GM21786 (cell line): ENCODE data around the gene INAVA.
"Not testable (repeated sequence)": the region's sequence is repeated elsewhere in the genome, so short reads cannot be mapped to it uniquely, and the experiment has no call there.

ENCODE experiments used
- ATAC-seq: cut with Tn5 transposase; IDR thresholded peaks from one replicate; pipeline ENCODE4 v1.9.1; 2021; ENCODE audit not compliant: unreplicated experiment

Gene INAVA

DNA sequence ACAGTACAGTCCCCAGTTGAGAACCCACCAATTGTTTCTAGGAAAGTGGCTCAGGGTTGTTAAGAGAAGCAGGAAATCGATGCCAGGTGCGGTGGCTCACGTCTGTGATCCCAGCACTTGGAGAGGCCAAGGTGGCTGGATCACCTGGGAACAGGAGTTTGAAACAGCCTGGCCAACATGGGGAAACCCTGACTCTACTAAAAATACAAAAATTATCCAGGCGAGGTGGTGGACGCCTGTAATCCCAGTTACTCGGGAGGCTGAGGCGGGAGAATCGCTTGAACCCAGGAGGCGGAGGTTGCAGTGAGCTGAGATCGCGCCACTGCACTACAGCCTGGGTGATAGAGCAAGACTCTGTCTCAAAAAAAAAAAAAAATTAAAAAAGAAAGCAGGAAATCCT is 67.5 kb downstream of the INAVA start:
- not testable (repeated sequence) for ATAC-seq

DNA sequence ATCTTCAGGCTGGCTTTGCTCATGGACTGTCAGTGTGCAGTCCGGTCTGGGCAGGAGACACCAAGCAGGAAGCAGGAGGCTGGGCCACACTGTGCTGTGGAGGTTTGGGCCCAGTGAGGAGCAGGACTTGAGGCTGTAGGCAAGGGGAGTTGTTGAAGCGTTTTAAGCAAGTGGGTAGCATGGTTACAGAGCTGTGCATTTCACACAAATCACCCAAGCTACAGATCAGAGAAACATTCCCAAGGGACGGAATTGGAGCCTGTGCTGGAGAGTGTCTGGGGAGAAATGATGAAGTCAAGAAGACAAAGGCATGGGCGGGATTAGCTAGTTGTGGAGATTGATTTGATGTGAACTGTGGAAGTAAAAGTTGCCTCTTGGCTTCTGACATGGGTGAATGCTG is 67.9 kb downstream of the INAVA start:
- ATAC-seq, result no peak

DNA sequence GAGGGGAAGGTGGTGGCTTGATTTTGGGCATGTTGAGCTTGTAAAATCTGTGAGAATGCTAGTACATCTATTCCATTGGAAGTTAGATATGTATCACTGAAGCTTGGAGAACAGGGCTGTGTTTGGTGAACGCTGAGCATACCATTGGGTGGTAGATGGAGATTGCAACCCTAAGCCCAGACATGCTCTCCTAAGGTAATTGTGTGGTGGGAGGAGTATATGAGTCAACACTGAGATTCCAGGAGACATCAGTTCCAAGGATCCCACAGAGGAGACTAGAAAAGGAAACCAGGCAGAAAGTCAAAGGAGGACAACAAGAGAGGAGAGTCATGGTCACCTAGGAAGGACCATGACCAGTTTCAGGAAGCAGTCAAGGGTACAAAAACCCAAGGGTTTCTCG is 68.4 kb downstream of the INAVA start:
- ATAC-seq, result no peak

DNA sequence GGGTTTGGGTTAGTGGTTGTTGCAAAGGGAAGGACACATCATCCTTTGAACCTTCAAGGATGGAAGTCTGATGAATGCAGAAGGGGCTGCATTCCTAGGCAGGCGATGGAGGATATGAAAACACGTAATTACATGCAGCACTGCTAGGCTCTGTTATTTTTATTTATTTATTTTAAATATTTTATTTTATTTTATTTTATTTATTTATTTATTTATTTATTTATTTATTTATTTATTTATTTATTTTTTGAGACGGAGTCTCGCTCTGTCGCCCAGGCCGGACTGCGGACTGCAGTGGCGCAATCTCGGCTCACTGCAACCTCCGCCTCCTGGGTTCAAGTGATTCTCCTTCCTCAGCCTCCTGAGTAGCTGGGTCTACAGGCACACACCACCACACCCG is 69.2 kb downstream of the INAVA start:
- not testable (repeated sequence) for ATAC-seq
